ENCODE results near the gene POTEJ.
"Not testable (repeated sequence)": the region's sequence is repeated elsewhere in the genome, so short reads cannot be mapped to it uniquely, and the experiment has no call there.

Gene POTEJ

GRCh38 chr2:130596757-130597156, 14.5 kb upstream of the POTEJ start:
- not testable (repeated sequence) for H3K9me3 ChIP-seq; DNase-seq; H3K27me3 ChIP-seq; H3K4me3 ChIP-seq (ENCODE audit: low read depth, low read length); H3K4me1 ChIP-seq; H3K36me3 ChIP-seq

GRCh38 chr2:130597994-130598393, 13.2 kb upstream of the POTEJ start:
- not testable (repeated sequence) for H3K4me1 ChIP-seq; H3K4me3 ChIP-seq (ENCODE audit: low read depth, low read length); H3K36me3 ChIP-seq; H3K9me3 ChIP-seq; DNase-seq; H3K27me3 ChIP-seq

- H3K9me3 ChIP-seq, H3K36me3 ChIP-seq: not testable (repeated sequence)
These were observed 12.8 kb upstream of the POTEJ start for GRCh38 chr2:130598463-130598862.

DNA sequence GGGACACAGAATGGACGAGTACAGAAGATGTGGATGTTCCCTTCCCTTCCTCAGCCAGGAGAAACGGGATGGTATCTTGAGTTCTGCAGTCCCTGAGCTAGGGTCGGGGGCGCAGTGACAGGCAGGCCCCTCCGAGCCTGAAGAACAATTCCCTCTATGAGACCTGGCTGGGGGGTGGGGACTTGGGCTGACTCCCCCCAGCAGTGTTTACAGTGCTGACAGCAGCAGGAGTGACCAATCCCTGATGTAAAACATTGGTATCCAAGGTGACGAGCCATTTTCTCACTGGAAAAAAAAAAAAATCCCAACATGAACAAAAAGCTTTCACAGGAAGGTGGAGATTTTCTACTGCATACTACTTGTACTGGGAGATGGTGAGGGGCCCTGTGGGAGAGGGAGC, 11.8 kb upstream of the POTEJ start, which contains the start of gene CFC1:
Gene CFC1 (minus strand): TSS at position 183 of the 400 bp plus-strand sequence. CDS start 288 bp downstream, outside the sequence.
- H3K4me3 ChIP-seq (ENCODE audit: low read depth, low read length); DNase-seq; H3K9me3 ChIP-seq; H3K36me3 ChIP-seq; H3K27me3 ChIP-seq; H3K4me1 ChIP-seq: not testable (repeated sequence)

More at GRCh38 chr2:130598463-130598862, 12.8 kb upstream of the POTEJ start:
- not testable (repeated sequence) for H3K4me1 ChIP-seq; DNase-seq; H3K4me3 ChIP-seq (ENCODE audit: low read depth, low read length); H3K27me3 ChIP-seq

GRCh38 chr2:130599926-130600325, 11.3 kb upstream of the POTEJ start:
- H3K36me3 ChIP-seq, H3K9me3 ChIP-seq: not testable (repeated sequence)

DNA sequence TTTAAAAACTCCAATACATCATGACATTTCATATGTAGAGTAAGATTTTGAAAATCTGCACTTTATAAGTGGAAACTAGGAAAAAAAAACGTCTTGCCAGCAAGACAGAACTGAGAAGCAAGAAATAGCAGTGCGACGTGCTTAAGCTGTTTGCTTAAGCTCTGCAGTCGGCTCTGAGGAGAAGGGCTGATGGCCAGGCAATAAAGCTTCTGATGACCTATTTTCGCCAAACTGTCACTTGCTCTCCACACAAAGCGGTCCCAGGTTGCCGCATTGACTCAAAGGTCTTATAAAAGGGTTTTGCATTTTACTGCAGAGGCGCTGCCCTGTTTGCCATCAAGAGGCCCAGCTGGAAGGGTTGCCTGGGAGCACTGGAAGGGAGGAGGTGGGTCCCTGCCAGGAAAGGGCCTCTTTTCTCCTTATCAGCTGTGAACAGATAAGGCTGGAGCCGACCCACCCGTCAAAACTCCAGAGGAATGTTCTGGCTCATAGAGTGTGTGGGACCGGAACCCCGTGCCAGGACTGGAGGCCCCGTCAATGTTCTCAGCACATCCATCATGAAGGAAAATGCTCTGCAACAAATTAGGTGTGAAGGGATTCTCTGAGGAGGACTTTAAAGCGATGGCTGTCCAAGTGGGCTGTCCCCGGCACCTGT, 9.5 kb upstream of the POTEJ start:
- DNase-seq; H3K36me3 ChIP-seq; H3K9me3 ChIP-seq; H3K4me1 ChIP-seq; H3K4me3 ChIP-seq (ENCODE audit: low read depth, low read length); H3K27me3 ChIP-seq: not testable (repeated sequence)

More at GRCh38 chr2:130599926-130600325, 11.3 kb upstream of the POTEJ start:
- not testable (repeated sequence) for DNase-seq; H3K27me3 ChIP-seq; H3K4me1 ChIP-seq; H3K4me3 ChIP-seq (ENCODE audit: low read depth, low read length)

GRCh38 chr2:130608276-130609001, 2.8 kb upstream of the POTEJ start:
- not testable (repeated sequence) for H3K4me3 ChIP-seq (ENCODE audit: low read depth, low read length); H3K4me1 ChIP-seq; H3K9me3 ChIP-seq; DNase-seq; H3K36me3 ChIP-seq; H3K27me3 ChIP-seq

GRCh38 chr2:130609002-130609920, 2.0 kb upstream of the POTEJ start:
- not testable (repeated sequence) for H3K4me1 ChIP-seq

DNA sequence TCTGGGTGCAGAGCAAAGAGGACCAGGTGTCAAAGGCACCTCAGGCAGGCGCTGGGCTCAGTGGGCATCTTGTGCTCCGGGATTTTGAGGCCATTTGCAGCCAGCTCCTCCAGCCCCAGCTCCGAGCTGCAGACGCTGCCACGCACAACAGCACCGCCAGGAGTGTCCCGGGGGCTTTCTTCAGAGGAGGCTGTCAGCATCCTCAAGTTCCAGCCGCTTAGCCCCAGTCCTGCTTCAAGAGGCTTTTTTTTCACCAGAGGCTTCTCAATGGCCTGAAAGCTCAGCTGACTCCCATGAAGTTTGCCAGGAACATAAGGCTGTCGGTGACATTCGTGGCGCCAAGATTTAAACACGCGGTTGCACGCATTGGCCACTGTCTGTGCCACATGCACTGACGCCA, 754 bp upstream of the POTEJ start:
- H3K27me3 ChIP-seq; H3K36me3 ChIP-seq; H3K9me3 ChIP-seq; H3K4me3 ChIP-seq (ENCODE audit: low read depth, low read length); DNase-seq; H3K4me1 ChIP-seq: not testable (repeated sequence)

More at GRCh38 chr2:130609002-130609920, 2.0 kb upstream of the POTEJ start:
- H3K9me3 ChIP-seq; H3K4me3 ChIP-seq (ENCODE audit: low read depth, low read length); H3K36me3 ChIP-seq; DNase-seq; H3K27me3 ChIP-seq: not testable (repeated sequence)

DNA sequence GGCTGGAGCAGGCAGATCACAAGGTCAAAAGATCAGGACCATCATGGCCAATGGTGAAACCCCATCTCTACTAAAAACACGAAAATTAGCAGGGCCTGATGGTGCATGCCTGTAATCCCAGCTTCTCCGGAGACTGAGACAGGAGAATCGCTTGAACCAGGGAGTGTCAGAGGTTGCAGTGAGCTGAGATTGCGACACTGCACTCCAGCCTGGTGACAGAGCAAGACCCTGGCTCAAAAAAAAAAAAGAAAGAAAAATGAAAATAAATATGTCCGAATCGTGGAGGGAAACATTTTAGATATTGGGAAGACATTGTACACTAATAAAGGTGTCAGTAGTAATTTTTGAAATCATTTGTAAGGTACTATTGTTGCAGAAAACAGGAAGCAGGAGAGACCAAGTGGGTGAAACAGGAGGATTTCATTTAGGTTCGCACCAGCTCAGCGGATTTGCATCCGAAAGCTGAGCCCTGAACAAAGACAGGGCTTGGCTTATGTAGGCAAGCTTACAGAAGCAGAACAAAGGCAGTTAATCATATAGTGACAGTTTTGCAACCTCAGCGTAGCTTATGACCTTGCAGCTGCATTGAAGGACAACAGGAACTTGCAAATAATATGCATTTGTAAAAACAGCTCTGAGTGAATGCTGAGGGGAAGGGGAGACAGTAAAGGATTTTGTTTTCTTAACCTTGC, 17.7 kb downstream of the POTEJ start:
- H3K9me3 ChIP-seq; H3K36me3 ChIP-seq; DNase-seq; H3K27me3 ChIP-seq; H3K4me1 ChIP-seq; H3K4me3 ChIP-seq (ENCODE audit: low read depth, low read length): not testable (repeated sequence)

DNA sequence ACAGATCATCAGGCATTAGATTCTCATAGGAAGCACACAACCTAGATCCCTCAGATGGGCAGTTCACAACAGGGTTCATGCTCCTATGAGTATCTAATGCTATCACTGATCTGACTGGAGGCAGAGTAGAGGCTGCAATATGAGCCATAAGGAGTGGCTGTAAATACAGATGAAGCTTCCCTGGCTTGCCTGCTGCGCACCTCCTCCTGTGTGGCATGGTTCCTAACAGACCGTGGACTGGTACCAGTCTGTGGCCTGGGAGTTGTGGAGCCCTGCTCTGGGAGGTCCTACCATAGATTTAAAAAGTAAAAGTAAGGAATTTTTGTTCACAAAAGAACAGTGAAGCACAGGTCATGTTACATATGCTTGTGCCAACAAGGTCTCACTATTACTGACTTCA, 27.7 kb downstream of the POTEJ start:
- DNase-seq; H3K4me3 ChIP-seq (ENCODE audit: low read depth, low read length); H3K9me3 ChIP-seq; H3K4me1 ChIP-seq; H3K36me3 ChIP-seq; H3K27me3 ChIP-seq: not testable (repeated sequence)

DNA sequence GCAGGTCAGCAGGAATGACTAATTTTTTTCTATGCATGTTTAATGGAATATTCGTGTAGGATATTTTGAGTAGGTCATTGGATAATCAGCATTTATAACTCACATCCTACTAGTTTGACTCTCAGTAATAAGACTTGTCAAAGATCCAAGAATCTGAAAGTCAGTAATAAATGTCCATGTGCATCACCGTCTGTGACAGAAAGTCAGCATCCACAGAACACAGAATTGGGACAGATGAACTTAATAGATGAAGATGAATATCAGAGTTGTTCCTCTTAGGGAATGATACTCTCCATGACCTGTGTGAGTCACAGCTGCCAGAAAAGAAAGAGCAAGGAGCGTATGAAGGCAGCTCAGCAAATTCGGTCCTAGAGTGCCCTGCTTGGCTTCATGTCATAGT, 30.4 kb downstream of the POTEJ start:
- not testable (repeated sequence) for H3K4me3 ChIP-seq (ENCODE audit: low read depth, low read length); DNase-seq; H3K27me3 ChIP-seq; H3K36me3 ChIP-seq; H3K9me3 ChIP-seq; H3K4me1 ChIP-seq

GRCh38 chr2:130649285-130649684, 38.0 kb downstream of the POTEJ start:
- H3K4me1 ChIP-seq, H3K27me3 ChIP-seq: not testable (repeated sequence)

GRCh38 chr2:130664506-130664905, 53.3 kb downstream of the POTEJ start:
- not testable (repeated sequence) for H3K36me3 ChIP-seq; H3K27me3 ChIP-seq; H3K4me3 ChIP-seq (ENCODE audit: low read depth, low read length); DNase-seq; H3K9me3 ChIP-seq; H3K4me1 ChIP-seq

More at GRCh38 chr2:130649285-130649684, 38.0 kb downstream of the POTEJ start:
- H3K36me3 ChIP-seq; H3K4me3 ChIP-seq (ENCODE audit: low read depth, low read length); DNase-seq; H3K9me3 ChIP-seq: not testable (repeated sequence)

- H3K36me3 ChIP-seq; H3K9me3 ChIP-seq; H3K4me3 ChIP-seq (ENCODE audit: low read depth, low read length); H3K4me1 ChIP-seq; DNase-seq; H3K27me3 ChIP-seq: not testable (repeated sequence)
These were observed 54.4 kb downstream of the POTEJ start for GRCh38 chr2:130665596-130665995.

Measured in BE2C (cell line).